Progenitor cell of endocrine pancreas (in vitro differentiated cells): ENCODE data around the gene TMEM238L. TPM values are rescaled to one million over a fixed set of nuclear protein-coding genes. Genes with fewer than 3 reads are reported as not detected.

Experiments
- DNase-seq: peaks from one replicate; pipeline ENCODE4 v3.0.0; 2021; ENCODE audit warnings: low spot score; ENCODE audit not compliant: unreplicated experiment
- H3K27ac Mint-ChIP-seq: 2 replicates; pipeline ENCODE4 v1.8.0; 2021; ENCODE audit warnings: mild to moderate bottlenecking, moderate library complexity, mixed read lengths
- H3K27me3 Mint-ChIP-seq: 2 replicates; pipeline ENCODE4 v1.8.0; 2021; ENCODE audit warnings: mixed read lengths
- H3K36me3 Mint-ChIP-seq: 2 replicates; pipeline ENCODE4 v1.8.0; 2022; ENCODE audit warnings: mixed read lengths; ENCODE audit not compliant: insufficient read depth
- H3K4me1 Mint-ChIP-seq: 2 replicates; pipeline ENCODE4 v1.8.0; 2021; ENCODE audit warnings: low read depth, mixed read lengths
- H3K4me3 Mint-ChIP-seq: 2 replicates; pipeline ENCODE4 v1.8.0; 2021; ENCODE audit warnings: low read depth, mild to moderate bottlenecking, moderate library complexity, mixed read lengths
- H3K9me3 Mint-ChIP-seq: 2 replicates; pipeline ENCODE4 v1.8.0; 2021; ENCODE audit warnings: low read depth, mixed read lengths
- CTCF ChIP-seq: fragments of 200-600 bp; sonication (generic); IDR thresholded peaks from one replicate; pipeline ENCODE4 v1.5.0; 2021; ENCODE audit warnings: antibody characterized with exemption, mild to moderate bottlenecking; ENCODE audit not compliant: unreplicated experiment
- total RNA-seq: library from RNA; stranded (reverse); gene quantifications from 2 replicates; pipeline ENCODE4 v1.2.1, GENCODE V29; 2021

TMEM238L gene
- total RNA-seq, 1 donor from 2014 or later, result not detected

- H3K36me3 Mint-ChIP-seq, result no peaks in the 10 kb centered on the region
- no peak overlapping the region for H3K4me3 Mint-ChIP-seq
- no peaks in the 10 kb centered on the region for H3K4me1 Mint-ChIP-seq
- TF ChIP-seq CTCF, result no peak
- H3K9me3 Mint-ChIP-seq, result no peaks in the 10 kb centered on the region
- no peak for DNase-seq
- H3K27ac Mint-ChIP-seq, result no peak overlapping the region
- H3K27me3 Mint-ChIP-seq, result peaks cover 14% of the 10 kb centered on the region
These were observed 27.8 kb upstream of the TMEM238L start for GRCh38 chr17:10831696-10832095.

- Mint-ChIP-seq H3K27ac (no peak overlapping the region), H3K9me3 (no peaks in the 10 kb centered on the region), H3K4me3 (no peak overlapping the region), H3K27me3 (peaks cover 15% of the 10 kb centered on the region), H3K36me3 (no peaks in the 10 kb centered on the region), H3K4me1 (no peaks in the 10 kb centered on the region)
- DNase-seq, result no peak
- no peak for TF ChIP-seq CTCF
These were observed 24.1 kb upstream of the TMEM238L start for GRCh38 chr17:10827898-10828552.

- no peaks in the 10 kb centered on the region for H3K9me3 Mint-ChIP-seq
- no peak for DNase-seq
- H3K36me3 Mint-ChIP-seq, result no peaks in the 10 kb centered on the region
- no peaks in the 10 kb centered on the region for H3K4me1 Mint-ChIP-seq
- H3K27ac Mint-ChIP-seq, result no peak overlapping the region
- no peak overlapping the region for H3K4me3 Mint-ChIP-seq
- TF ChIP-seq CTCF, result no peak
- H3K27me3 Mint-ChIP-seq, result peaks cover 20% of the 10 kb centered on the region
These were observed 21.0 kb upstream of the TMEM238L start for GRCh38 chr17:10824874-10825273.

- no peak for TF ChIP-seq CTCF
- H3K36me3 Mint-ChIP-seq, result no peaks in the 10 kb centered on the region
- H3K4me3 Mint-ChIP-seq, result no peak overlapping the region
- H3K27me3 Mint-ChIP-seq, result peaks cover 28% of the 10 kb centered on the region
- no peaks in the 10 kb centered on the region for H3K9me3 Mint-ChIP-seq
- H3K27ac Mint-ChIP-seq, result no peak overlapping the region
- H3K4me1 Mint-ChIP-seq, result no peaks in the 10 kb centered on the region
- no peak for DNase-seq
These were observed 17.9 kb upstream of the TMEM238L start for GRCh38 chr17:10821770-10822169.

GRCh38 chr17:10821054-10821453 lies 17.2 kb upstream of the TMEM238L start:
- Mint-ChIP-seq H3K36me3 (no peaks in the 10 kb centered on the region), H3K9me3 (no peaks in the 10 kb centered on the region), H3K4me1 (no peaks in the 10 kb centered on the region), H3K4me3 (no peak overlapping the region), H3K27me3 (peaks cover 28% of the 10 kb centered on the region), H3K27ac (no peak overlapping the region)
- no peak for DNase-seq
- TF ChIP-seq CTCF, result no peak
